ENCODE results near the gene MAGEA8.
"Not testable (repeated sequence)": the region's sequence is repeated elsewhere in the genome, so short reads cannot be mapped to it uniquely, and the experiment has no call there.

Gene MAGEA8

DNA sequence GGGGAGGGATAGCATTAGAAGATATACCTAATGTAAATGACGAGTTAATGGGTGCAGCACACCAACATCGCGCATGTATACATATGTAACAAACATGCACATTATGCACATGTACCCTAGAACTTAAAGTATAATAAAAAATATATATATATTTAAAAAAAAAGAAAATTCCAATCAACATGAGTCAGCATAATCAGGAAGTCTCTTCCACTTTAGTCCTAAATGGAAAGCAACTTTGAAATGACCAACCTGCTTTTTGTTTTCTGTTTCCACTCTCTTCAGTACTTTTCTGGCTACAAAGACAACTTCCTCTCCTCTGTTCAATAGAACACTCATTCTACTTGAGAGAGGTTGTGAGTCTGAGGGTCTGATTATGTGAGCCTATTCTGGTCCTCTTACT is 13.5 kb upstream of the MAGEA8 start:
- Mint-ChIP-seq H3K4me1 (ENCODE audit: low read depth) (no peaks in the 10 kb centered on the region), H3K4me3 (no peak overlapping the region), H3K36me3 (ENCODE audit: low read depth) (no peaks in the 10 kb centered on the region), H3K27ac (no peak overlapping the region), H3K9me3 (no peaks in the 10 kb centered on the region), H3K27me3 (no peaks in the 10 kb centered on the region)
- intact Hi-C loops (cut with micrococcal nuclease): no loop called here

DNA sequence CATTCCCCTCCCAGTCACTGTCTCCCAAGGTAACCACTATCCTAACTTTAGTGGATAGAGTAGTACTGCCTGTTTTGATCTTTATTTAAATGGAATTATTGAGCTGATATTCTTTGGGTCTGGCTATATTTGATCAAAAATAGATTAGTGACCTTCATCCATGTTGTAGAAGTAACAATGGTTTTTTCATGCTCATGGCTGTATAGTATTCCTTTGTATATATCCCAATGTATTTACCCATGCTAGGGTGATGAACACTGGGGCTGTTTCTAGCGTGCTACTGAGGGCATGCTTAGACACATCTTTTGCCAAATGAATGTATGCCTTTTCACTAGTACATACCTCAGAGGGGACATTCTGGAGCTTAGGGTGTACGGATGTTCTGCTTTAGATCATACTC is 10.1 kb upstream of the MAGEA8 start:
- no peaks in the 10 kb centered on the region for H3K27me3 Mint-ChIP-seq
- no peak overlapping the region for H3K27ac Mint-ChIP-seq
- no peak overlapping the region for H3K4me3 Mint-ChIP-seq
- intact Hi-C loops (cut with micrococcal nuclease): no loop called here
- H3K4me1 Mint-ChIP-seq (ENCODE audit: low read depth): no peaks in the 10 kb centered on the region
- no peaks in the 10 kb centered on the region for H3K36me3 Mint-ChIP-seq (ENCODE audit: low read depth)
- H3K9me3 Mint-ChIP-seq: no peaks in the 10 kb centered on the region

DNA sequence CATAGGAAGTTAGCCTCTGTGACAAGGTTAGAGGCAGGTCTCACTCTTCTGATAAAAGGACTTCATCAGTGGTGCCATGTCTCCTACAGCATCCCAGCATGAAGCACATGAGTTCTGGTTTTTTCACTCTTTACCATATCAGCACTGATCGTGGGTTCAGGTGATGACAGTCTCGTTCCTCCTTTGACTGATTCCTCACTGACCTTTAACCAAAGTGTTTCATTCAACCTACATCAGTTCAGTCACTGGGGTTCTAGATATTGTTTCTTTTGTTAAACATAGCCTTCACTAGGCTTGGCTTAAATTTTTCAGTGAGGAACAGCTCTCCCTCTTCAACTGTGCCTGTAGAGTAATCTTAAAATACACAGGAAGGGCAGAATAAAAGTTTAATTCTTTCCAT is 9.6 kb upstream of the MAGEA8 start:
- no peak overlapping the region for H3K27ac Mint-ChIP-seq
- H3K36me3 Mint-ChIP-seq (ENCODE audit: low read depth): no peaks in the 10 kb centered on the region
- no peak overlapping the region for H3K4me3 Mint-ChIP-seq
- no peaks in the 10 kb centered on the region for H3K9me3 Mint-ChIP-seq
- intact Hi-C loops (cut with micrococcal nuclease): no loop called here
- no peaks in the 10 kb centered on the region for H3K27me3 Mint-ChIP-seq
- no peaks in the 10 kb centered on the region for H3K4me1 Mint-ChIP-seq (ENCODE audit: low read depth)

DNA sequence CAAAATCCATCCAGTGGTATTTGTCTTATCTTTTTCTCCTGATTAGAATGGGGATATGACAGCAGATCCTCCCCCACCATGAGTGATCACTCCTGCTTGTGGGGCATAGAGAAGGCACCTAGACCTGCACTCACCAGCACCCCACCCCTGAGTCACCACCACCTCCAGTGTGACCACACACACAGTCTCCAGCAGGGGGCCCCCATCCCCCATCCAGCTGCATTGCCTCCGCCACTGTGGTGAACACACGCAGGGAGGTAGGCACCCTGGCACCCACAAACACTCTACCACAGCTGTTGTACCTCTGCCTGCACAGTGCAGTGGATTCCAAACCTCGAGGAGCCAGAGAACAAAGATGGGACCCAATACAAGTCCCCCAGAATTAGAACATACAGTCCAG is 9.0 kb upstream of the MAGEA8 start:
- Mint-ChIP-seq H3K27me3 (no peaks in the 10 kb centered on the region), H3K4me3 (no peak overlapping the region), H3K4me1 (ENCODE audit: low read depth) (no peaks in the 10 kb centered on the region), H3K27ac (no peak overlapping the region), H3K9me3 (no peaks in the 10 kb centered on the region), H3K36me3 (ENCODE audit: low read depth) (no peaks in the 10 kb centered on the region)
- intact Hi-C loops (cut with micrococcal nuclease): no loop called here

DNA sequence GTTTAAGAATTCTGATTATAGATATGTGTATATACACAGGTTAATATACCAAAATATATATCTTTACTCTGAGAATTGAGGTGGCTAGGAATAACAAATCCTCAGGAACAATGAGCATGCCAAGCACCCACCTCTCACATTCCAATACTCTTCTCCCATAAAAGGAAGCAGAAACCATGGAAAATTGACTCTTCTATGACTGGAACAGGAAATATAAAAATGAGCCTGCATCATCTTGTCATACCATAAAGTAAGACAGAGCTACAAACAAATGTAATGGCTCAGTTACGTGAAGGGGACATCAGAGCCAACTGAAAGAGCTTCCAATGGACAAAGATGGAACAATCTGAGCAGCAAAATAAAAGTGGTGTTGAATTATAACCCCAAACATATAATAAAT is 3.8 kb upstream of the MAGEA8 start:
- intact Hi-C loops (cut with micrococcal nuclease): no loop called here

DNA sequence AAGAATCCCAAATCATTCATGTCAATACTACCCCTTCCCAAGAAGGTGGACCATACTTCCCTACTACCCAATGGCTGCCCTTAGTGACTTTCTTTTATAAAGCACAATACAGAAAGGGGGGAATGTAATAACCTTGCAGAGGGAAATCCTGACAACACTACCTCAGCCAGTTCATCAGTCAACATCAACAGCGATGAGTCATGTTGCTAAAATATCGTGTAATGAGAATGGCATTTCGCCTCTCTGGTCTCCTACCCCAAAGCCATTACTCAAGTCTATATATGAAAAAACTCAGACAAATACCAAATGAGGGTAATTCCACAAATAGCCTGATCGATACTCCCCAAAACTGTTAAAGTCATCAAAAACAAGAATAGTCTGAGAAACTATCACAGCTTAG is 3.3 kb upstream of the MAGEA8 start:
- intact Hi-C loops (cut with micrococcal nuclease): no loop called here
- Mint-ChIP-seq H3K4me3 (no peak overlapping the region), H3K27ac (no peak overlapping the region), H3K36me3 (ENCODE audit: low read depth) (no peaks in the 10 kb centered on the region), H3K9me3 (no peaks in the 10 kb centered on the region), H3K4me1 (ENCODE audit: low read depth) (no peaks in the 10 kb centered on the region), H3K27me3 (peaks cover 3% of the 10 kb centered on the region)

More for the DNA sequence above, 3.8 kb upstream of the MAGEA8 start:
- Mint-ChIP-seq H3K27ac (no peak overlapping the region), H3K9me3 (no peaks in the 10 kb centered on the region), H3K4me1 (ENCODE audit: low read depth) (no peaks in the 10 kb centered on the region), H3K27me3 (peaks cover 3% of the 10 kb centered on the region), H3K4me3 (no peak overlapping the region), H3K36me3 (ENCODE audit: low read depth) (no peaks in the 10 kb centered on the region)

DNA sequence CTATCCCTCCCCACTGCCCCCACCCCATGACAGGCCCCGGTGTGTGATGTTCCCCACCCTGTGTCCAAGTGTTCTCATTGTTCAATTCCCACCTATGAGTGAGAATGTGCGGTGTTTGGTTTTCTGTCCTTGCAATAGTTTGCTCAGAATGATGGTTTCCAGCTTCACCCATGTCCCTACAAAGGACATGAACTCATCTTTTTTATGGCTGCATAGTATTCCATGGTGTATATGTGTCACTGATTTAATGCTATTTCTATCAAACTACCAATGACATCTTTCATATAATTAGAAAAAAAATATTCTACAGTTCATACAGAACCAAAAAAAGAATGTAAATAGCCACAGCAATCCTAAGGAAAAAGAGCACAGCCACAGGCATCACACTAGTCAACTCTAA is 9.8 kb downstream of the MAGEA8 start:
- H3K4me3 Mint-ChIP-seq: not testable (repeated sequence)

DNA sequence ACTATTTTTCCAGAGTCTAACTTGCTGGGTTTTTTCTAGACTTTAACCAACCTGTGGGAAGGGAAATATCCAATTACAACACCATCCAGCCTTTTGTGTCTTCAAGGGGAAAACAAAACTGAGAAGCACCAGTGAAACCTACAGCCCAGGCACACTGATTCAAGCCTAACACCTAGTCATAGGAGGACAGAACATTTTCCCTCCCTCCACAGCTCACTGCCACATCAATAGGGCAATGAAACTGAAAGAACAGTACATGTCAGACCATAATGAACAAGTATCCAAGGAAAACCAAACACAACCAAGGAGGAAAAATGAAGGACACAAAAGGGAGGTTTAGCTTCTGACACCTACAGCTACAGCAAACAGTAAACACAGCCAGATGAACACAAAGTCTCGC is 17.6 kb downstream of the MAGEA8 start:
- Mint-ChIP-seq H3K27me3 (no peaks in the 10 kb centered on the region), H3K36me3 (ENCODE audit: low read depth) (no peaks in the 10 kb centered on the region), H3K4me1 (ENCODE audit: low read depth) (no peaks in the 10 kb centered on the region), H3K4me3 (no peak overlapping the region), H3K27ac (no peak overlapping the region), H3K9me3 (no peaks in the 10 kb centered on the region)
- intact Hi-C loops (cut with micrococcal nuclease): no loop called here

More for the DNA sequence above, 9.8 kb downstream of the MAGEA8 start:
- H3K9me3 Mint-ChIP-seq; H3K4me1 Mint-ChIP-seq (ENCODE audit: low read depth); intact Hi-C loops (cut with micrococcal nuclease); H3K36me3 Mint-ChIP-seq (ENCODE audit: low read depth); H3K27me3 Mint-ChIP-seq; H3K27ac Mint-ChIP-seq: not testable (repeated sequence)

DNA sequence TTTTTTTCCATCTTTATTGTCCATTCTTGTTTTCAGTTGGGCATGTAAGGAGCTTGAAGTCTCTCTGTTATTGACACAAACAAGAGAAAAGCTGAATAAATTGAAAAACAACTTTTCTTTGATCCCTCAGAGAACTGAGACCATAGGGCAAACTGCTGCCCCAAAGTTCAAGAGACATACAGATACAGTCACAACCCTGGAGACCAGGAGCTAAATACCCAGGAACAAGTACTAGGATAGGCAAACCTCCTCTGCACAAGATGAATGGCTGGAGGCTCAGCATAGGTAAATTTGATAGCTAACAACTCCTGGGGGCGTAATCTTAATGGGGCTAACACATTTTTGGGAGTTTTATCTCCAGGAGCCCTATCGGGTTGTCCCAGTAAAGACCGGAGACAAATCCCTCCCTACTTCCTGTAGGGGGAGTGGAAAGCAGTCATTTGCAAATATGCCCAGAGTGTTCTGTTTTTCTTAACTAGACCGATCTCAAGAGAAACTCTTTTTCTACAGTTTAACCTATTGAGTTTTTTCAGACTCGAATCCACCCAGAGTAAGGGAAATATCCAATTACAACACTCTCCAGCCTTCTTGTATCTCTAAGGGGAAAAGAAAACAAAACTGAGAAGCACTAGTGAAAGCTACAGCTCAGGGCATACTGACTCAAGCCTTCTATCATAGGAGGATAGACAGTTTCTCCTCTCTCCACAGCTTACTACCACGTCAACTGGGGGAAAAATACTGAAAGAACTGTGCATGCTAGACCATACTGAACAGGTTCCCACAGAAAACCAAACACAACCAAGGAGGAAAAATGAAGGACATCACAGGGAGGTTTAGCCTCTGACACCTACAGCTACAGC is 23.1 kb downstream of the MAGEA8 start:
- intact Hi-C loops (cut with micrococcal nuclease): no loop called here
- Mint-ChIP-seq H3K27ac (no peak overlapping the region), H3K4me1 (ENCODE audit: low read depth) (peaks cover 5% of the 10 kb centered on the region), H3K27me3 (no peaks in the 10 kb centered on the region), H3K36me3 (ENCODE audit: low read depth) (no peaks in the 10 kb centered on the region), H3K9me3 (no peaks in the 10 kb centered on the region), H3K4me3 (peak overlapping the region; percentile 26)

DNA sequence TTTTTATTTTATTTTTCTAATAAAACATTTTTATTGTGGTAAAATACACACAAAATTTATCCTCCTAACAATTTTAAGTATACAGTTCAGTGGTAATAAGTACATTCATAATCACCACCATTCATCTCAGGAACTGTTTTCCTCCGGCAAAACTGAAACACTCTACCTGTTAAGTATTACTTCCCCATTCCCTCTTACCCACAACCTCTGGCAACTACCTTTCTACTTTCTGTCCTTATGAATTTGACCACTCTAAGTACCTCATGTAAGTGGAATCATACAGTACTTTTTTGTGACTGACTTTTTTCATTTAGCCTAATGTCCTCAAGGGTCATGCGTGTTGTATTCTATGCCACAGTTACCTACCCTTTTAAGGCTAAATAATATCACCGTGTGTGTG is 27.3 kb downstream of the MAGEA8 start:
- Mint-ChIP-seq H3K4me1 (ENCODE audit: low read depth) (peaks cover 5% of the 10 kb centered on the region), H3K27me3 (no peaks in the 10 kb centered on the region), H3K9me3 (no peaks in the 10 kb centered on the region), H3K36me3 (ENCODE audit: low read depth) (no peaks in the 10 kb centered on the region), H3K4me3 (no peak overlapping the region), H3K27ac (no peak overlapping the region)
- intact Hi-C loops (cut with micrococcal nuclease): no loop called here

DNA sequence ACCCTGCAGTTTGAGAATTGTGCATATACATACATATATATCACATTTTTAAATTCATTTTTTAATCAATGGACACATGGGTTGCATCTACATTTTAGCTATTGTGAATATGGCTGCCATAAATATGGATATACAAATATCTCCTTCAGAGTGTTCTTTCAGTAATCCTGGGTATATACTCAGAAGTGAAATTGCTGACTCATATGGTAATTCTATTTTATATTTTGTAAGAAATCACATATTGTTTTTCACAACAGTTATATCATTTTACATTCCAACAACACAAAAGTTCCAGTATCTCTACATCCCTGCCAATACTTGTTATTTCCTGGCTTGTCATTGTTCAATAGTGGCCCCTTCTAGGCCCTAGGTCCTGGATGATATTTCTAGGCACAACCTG is 27.7 kb downstream of the MAGEA8 start:
- peaks cover 5% of the 10 kb centered on the region for H3K4me1 Mint-ChIP-seq (ENCODE audit: low read depth)
- H3K27me3 Mint-ChIP-seq: no peaks in the 10 kb centered on the region
- no peak overlapping the region for H3K4me3 Mint-ChIP-seq
- intact Hi-C loops (cut with micrococcal nuclease): no loop called here
- H3K36me3 Mint-ChIP-seq (ENCODE audit: low read depth): no peaks in the 10 kb centered on the region
- no peak overlapping the region for H3K27ac Mint-ChIP-seq
- no peaks in the 10 kb centered on the region for H3K9me3 Mint-ChIP-seq

DNA sequence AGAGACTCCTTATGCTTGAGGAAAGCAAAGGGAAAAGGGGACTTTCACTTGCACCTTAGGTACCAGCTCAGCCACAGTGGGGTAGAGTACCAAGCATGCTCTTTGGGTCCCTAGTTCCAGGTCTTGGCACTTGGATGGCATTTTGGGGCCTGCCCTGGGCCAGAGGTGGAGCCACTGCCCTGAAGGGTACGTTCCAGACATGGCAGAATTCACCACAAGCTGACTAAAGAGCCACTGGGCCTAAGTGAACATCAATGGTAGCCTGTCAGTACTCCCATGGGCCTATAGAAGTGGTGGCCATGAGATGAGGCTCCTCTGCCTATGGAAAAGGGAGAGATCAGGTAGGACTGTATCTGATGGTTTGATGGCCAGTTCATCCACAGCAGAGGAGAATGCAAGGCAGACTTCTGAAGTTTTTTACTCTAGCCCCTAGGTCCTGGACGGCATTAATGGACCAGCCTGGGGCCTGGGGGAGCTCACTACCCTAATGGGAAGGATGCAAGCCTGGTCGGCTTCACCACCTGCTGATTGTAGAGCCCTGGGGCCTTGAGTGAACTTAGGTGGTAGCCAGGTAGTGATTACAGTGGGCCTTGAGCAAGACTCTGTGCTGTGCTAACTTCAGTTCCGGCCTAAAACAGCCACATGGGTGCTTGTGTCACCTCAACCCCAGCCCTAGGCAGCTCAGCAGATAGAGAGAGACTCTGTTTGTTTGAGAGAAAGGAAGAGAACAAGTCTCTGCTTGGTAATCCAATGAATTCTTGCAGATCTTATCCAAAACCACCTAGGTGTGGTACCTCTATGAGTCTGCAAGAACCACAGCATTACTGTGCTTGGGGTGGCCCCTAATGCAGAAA is 28.6 kb downstream of the MAGEA8 start:
- Mint-ChIP-seq H3K36me3 (ENCODE audit: low read depth) (no peaks in the 10 kb centered on the region), H3K27ac (no peak overlapping the region), H3K9me3 (no peaks in the 10 kb centered on the region), H3K4me3 (no peak overlapping the region), H3K4me1 (ENCODE audit: low read depth) (peaks cover 1% of the 10 kb centered on the region), H3K27me3 (no peaks in the 10 kb centered on the region)
- intact Hi-C loops (cut with micrococcal nuclease): no loop called here

DNA sequence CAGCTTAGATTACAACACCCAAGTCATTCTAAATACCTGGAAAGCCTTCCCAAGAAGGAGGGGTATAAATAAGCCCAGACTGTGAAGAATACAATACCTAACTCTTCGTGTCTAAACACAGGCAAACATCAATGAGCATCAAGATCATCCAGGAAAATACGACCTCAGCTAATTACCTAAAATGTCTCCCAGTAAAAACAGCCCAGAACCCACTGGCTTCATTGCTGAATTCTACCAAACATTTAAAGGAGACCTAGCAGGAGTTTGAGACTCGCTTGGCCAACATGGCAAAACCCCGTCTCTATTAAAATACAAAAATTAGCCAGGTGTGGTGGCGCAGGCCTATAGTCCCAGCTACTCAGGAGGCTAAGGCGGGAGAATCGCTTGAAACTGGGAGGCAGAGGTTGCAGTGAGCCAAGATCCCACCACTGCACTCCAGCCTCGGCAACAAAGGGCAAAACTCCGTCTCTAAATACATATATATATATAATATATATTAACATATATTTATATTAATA is 29.3 kb downstream of the MAGEA8 start:
- H3K27ac Mint-ChIP-seq: no peak overlapping the region
- H3K4me3 Mint-ChIP-seq: no peak overlapping the region
- intact Hi-C loops (cut with micrococcal nuclease): no loop called here
- no peaks in the 10 kb centered on the region for H3K4me1 Mint-ChIP-seq (ENCODE audit: low read depth)
- H3K9me3 Mint-ChIP-seq: no peaks in the 10 kb centered on the region
- no peaks in the 10 kb centered on the region for H3K36me3 Mint-ChIP-seq (ENCODE audit: low read depth)
- no peaks in the 10 kb centered on the region for H3K27me3 Mint-ChIP-seq

DNA sequence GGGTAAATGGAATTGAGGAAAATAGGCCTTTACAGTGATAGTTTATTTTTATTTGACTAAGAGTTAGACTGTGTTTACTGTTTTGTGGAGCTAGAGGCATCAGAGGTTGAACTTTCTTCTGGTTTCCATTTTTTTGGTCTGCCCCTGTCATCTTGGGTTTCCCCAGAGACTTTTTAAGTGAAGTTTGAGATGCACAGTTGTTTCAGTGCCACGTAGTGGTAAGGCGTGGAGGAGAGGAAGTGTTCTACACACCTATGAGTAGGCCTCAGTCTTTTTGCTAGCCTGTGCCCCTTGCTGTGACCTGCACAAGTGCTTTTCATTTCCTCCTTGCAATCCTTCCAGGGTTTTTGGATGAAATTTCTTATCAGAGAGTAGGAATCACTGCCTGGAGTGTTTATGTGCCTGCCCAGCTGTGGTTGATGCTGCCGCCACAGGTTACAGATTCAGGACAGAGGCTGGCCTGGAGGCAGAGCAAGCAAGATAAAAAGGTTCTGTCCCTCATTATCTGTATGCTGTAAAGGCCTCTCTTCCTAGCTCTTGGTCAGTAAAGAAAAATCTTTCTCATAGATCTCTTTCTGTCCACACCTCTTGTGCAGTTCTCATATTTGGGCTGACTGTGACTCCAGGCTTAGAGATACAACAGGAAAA is 35.9 kb downstream of the MAGEA8 start:
- Mint-ChIP-seq H3K36me3 (ENCODE audit: low read depth) (no peaks in the 10 kb centered on the region), H3K27me3 (no peaks in the 10 kb centered on the region), H3K27ac (no peak overlapping the region), H3K4me3 (no peak overlapping the region), H3K4me1 (ENCODE audit: low read depth) (no peaks in the 10 kb centered on the region), H3K9me3 (no peaks in the 10 kb centered on the region)
- intact Hi-C loops (cut with micrococcal nuclease): no loop called here

Data from dendritic cell treated with granulocyte-macrophage colony-stimulating factor and Interleukin-4, amounts not matched to agents 40 ng/mL and 50 ng/mL, for 4 days (primary cell).